Fibroblast of lung (primary cell): Measurements from ENCODE around the gene CLDN34.

Experiments
- EZH2 ChIP-seq: IDR thresholded peaks from 2 replicates; pipeline ENCODE4 v1.5.1; 2012; ENCODE audit warnings: low read length, control low read depth, mild to moderate bottlenecking; ENCODE audit errors: missing control alignments
- TF ChIP-seq, protein P1 (sequence below), 2 donors: IDR thresholded peaks in 1 of 2; conservative IDR thresholded peaks in 1 of 2; 1 replicate in 1 of 2; 2 replicates in 1 of 2; pipeline ENCODE4 v1.5.1; 2011 to 2012; ENCODE audit warnings: low read length in 2 of 2, control low read depth in 1 of 2, inconsistent platforms in 1 of 2, low read depth in 1 of 2, mild to moderate bottlenecking in 1 of 2

DNA sequence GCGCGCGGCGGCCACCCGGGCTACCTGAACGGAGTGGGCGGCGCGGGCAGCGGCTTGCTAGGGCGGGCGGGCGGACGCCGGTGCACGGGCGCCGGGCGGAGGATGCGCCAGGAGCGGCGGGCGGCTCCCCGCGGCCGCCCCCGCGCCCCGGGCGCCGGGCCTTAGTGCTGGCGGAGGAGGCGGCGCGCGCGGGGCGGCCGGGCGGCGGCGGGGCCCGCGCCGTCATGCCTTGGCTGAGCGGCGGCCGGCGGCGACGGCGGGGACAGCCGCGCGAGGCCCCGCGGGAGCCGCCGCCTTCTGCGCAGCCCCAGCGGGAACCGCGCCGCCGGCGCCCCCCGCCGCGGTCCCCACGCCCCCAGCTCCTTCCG lies 48.2 kb downstream of the CLDN34 start:
- TF ChIP-seq, protein P1, sequence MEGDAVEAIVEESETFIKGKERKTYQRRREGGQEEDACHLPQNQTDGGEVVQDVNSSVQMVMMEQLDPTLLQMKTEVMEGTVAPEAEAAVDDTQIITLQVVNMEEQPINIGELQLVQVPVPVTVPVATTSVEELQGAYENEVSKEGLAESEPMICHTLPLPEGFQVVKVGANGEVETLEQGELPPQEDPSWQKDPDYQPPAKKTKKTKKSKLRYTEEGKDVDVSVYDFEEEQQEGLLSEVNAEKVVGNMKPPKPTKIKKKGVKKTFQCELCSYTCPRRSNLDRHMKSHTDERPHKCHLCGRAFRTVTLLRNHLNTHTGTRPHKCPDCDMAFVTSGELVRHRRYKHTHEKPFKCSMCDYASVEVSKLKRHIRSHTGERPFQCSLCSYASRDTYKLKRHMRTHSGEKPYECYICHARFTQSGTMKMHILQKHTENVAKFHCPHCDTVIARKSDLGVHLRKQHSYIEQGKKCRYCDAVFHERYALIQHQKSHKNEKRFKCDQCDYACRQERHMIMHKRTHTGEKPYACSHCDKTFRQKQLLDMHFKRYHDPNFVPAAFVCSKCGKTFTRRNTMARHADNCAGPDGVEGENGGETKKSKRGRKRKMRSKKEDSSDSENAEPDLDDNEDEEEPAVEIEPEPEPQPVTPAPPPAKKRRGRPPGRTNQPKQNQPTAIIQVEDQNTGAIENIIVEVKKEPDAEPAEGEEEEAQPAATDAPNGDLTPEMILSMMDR (conservative IDR thresholded peaks at IDR 0.05 in 1 of 2, IDR thresholded peaks at IDR 0.05 in 1 of 2; ENCODE audit: low read depth in 1 of 2, low read length in 2 of 2) = no peak
- no peak for TF ChIP-seq EZH2
